Psoas muscle (tissue), 8 donors: ENCODE measurements around the gene GHR. TPM values are rescaled to one million over a fixed set of nuclear protein-coding genes. Genes with fewer than 3 reads are reported as not detected.
A peak's percentile ranks its signal among the peaks of the same experiment; 100 is the strongest.

ENCODE experiments used
- ATAC-seq, 4 donors: fragments of 200-7000 bp; cut with Tn5 transposase; one replicate each; pipeline ENCODE4 v1.9.1; 2020; ENCODE audit warnings: moderate library complexity in 3 of 4, mild to moderate bottlenecking in 2 of 4
- DNase-seq, 2 donors: peaks; one replicate each; pipeline ENCODE4 v3.0.0-alpha.2; 2020
- H3K27ac ChIP-seq: fragments of 200-600 bp; one replicate; pipeline ENCODE4 v1.8.0; 2022
- H3K27me3 ChIP-seq, 3 donors: fragments of 200-600 bp in 1 of 3; one replicate each; pipeline versions ENCODE4 v1.6.1 to v1.8.0; 2013 to 2022; ENCODE audit warnings: low read length in 2 of 3, mild to moderate bottlenecking in 2 of 3, moderate library complexity in 1 of 3; ENCODE audit not compliant: insufficient read depth in 3 of 3
- H3K36me3 ChIP-seq, 2 donors: fragments of 200-600 bp in 1 of 2; one replicate each; pipeline versions ENCODE4 v1.6.1 to v1.8.0; 2013 to 2022; ENCODE audit warnings: low read depth in 1 of 2, mild to moderate bottlenecking in 1 of 2, moderate library complexity in 1 of 2; ENCODE audit not compliant: insufficient read depth in 1 of 2
- H3K4me1 ChIP-seq: fragments of 200-600 bp; one replicate; pipeline ENCODE4 v1.8.0; 2022
- H3K4me3 ChIP-seq: fragments of 200-600 bp; one replicate; pipeline ENCODE4 v1.8.0; 2022; ENCODE audit warnings: mild to moderate bottlenecking
- H3K9me3 ChIP-seq: fragments of 200-600 bp; one replicate; pipeline ENCODE4 v1.8.0; 2022
- CTCF ChIP-seq: fragments of 200-600 bp; IDR thresholded peaks from one replicate; pipeline ENCODE4 v1.8.0; 2022; ENCODE audit warnings: antibody characterized with exemption
- WGBS, 3 donors: extraction: QIAGEN DNeasy Blood & Tissue Kit; methylation state at CpG; one replicate each; pipeline versions ENCODE4 v1.1.6 to v1.1.7; 2013; 5-methylcytosine and 5-hydroxymethylcytosine counted together
- intact Hi-C, 2 donors: fragments of 100-400 bp; cut with DNase I; formaldehyde crosslinking; loops; one replicate each; pipeline versions ENCODE4 v1.11.0 to v1.14.2; 2022
- polyA plus RNA-seq, 3 donors: library from polyadenylated mRNA; stranded (reverse); fragments of 200-250 nt; gene quantifications; one replicate each; pipeline ENCODE4 v1.2.3, GENCODE V29; 2013
- total RNA-seq, 4 donors: library from RNA; stranded (reverse); fragmentation: NEBNext Ultra II Directional in 2 of 4; extraction: Animal tissue kit (Norgen Biotek cat#: 25700) in 2 of 4; gene quantifications; one replicate each; pipeline versions ENCODE4 v1.2.1 to v1.2.4, GENCODE V29; 2021 to 2023
- donor health status: healthy with polysubstance abuse.
- donor health status: DM: no; HTN: no; CAD: no; lungs with moderate emphysema.
- donor health status: Bipolar disorder and iron deficiency.
- donor health status: healthy.
- donor health status: DM: yes; HTN: yes; CAD: no.
- donor health status: DM: no; HTN: no; CAD: no.
- donor health status: DM: no; HTN: no; CAD: no.
- donor health status: DM: yes; HTN: yes; CAD: no.

Gene GHR
- total and polyA plus RNA-seq, 7 donors: 12.4 to 60.3 (median 32.1) TPM

GRCh38 chr5:42547141-42547540, 123.9 kb downstream of the GHR start:
- Histone ChIP-seq H3K27ac (peak overlapping the region; percentile 66), H3K4me1 (peaks cover 56% of the 10 kb centered on the region), H3K27me3 (no peaks in the 10 kb centered on the region), H3K4me3 (no peak overlapping the region), H3K36me3 (no peaks in the 10 kb centered on the region), H3K9me3 (no peaks in the 10 kb centered on the region)
- TF ChIP-seq CTCF: no peak
- DNase-seq (no peak), ATAC-seq (peak; percentile 85 to 97 (median 91))
- intact Hi-C loops: no loop called here
- 31 to 34% (median 33%) methylated on average over 2 of the region's 2 CpGs for WGBS, 3 donors

GRCh38 chr5:42547894-42548293, 124.7 kb downstream of the GHR start:
- WGBS, 3 donors: 24 to 32% (median 30%) methylated on average over 1 of the region's 1 CpG
- no peak for TF ChIP-seq CTCF
- Histone ChIP-seq H3K27me3 (no peaks in the 10 kb centered on the region), H3K27ac (peak overlapping the region; percentile 66), H3K36me3 (no peaks in the 10 kb centered on the region), H3K4me1 (peaks cover 58% of the 10 kb centered on the region), H3K9me3 (no peaks in the 10 kb centered on the region), H3K4me3 (no peak overlapping the region)
- intact Hi-C loops: no loop called here
- DNase-seq (no peak), ATAC-seq (peak in 3 of 4 donors; percentile 23 to 48 (median 38))

GRCh38 chr5:42552597-42552996, 129.4 kb downstream of the GHR start:
- TF ChIP-seq CTCF: no peak
- intact Hi-C loops: no loop called here
- DNase-seq (no peak), ATAC-seq (no peak)
- Histone ChIP-seq H3K4me1 (peaks cover 46% of the 10 kb centered on the region), H3K4me3 (no peak overlapping the region), H3K9me3 (no peaks in the 10 kb centered on the region), H3K27me3 (no peaks in the 10 kb centered on the region), H3K27ac (peak overlapping the region; percentile 84), H3K36me3 (no peaks in the 10 kb centered on the region)
- WGBS, 3 donors: 92 to 100% (median 93%) methylated on average over 1 of the region's 1 CpG

- intact Hi-C loops: no loop called here
Measured at GRCh38 chr5:42553461-42553860, 130.2 kb downstream of the GHR start.

More at GRCh38 chr5:42553461-42553860, 130.2 kb downstream of the GHR start:
- ATAC-seq: no peak
- no peak overlapping the region for H3K4me3 ChIP-seq
- H3K36me3 ChIP-seq: no peaks in the 10 kb centered on the region
- DNase-seq: no peak
- H3K27me3 ChIP-seq: no peaks in the 10 kb centered on the region
- H3K27ac ChIP-seq: peak overlapping the region; percentile 84
- peaks cover 38% of the 10 kb centered on the region for H3K4me1 ChIP-seq
- 54 to 88% (median 80%) methylated on average over 4 of the region's 4 CpGs for WGBS, 3 donors
- no peaks in the 10 kb centered on the region for H3K9me3 ChIP-seq
- TF ChIP-seq CTCF: no peak
